HG02678 (cell line): ENCODE measurements around the gene NTSR1.

Source experiments
- ATAC-seq: cut with Tn5 transposase; IDR thresholded peaks from one replicate; pipeline ENCODE4 v1.9.1; 2021; ENCODE audit warnings: mild to moderate bottlenecking, moderate library complexity; ENCODE audit not compliant: unreplicated experiment

Gene NTSR1

GRCh38 chr20:62708591-62709536 is at the start of gene NTSR1:
NTSR1 (plus strand) TSS chr20:62708836; CDS start chr20:62709208, 372 bp downstream.
- ATAC-seq, result no peak

GRCh38 chr20:62659488-62660239 is 49.0 kb upstream of the NTSR1 start:
- ATAC-seq, result no peak

GRCh38 chr20:62660240-62660615 is 48.4 kb upstream of the NTSR1 start:
- no peak for ATAC-seq

GRCh38 chr20:62660768-62661167 is 47.9 kb upstream of the NTSR1 start:
- ATAC-seq, result no peak

- no peak for ATAC-seq
Observed at GRCh38 chr20:62661647-62662046, 47.0 kb upstream of the NTSR1 start.

GRCh38 chr20:62662422-62662821 is 46.2 kb upstream of the NTSR1 start:
- no peak for ATAC-seq

GRCh38 chr20:62663145-62664018 is 45.3 kb upstream of the NTSR1 start:
- ATAC-seq, result no peak

GRCh38 chr20:62664019-62664971 is 44.3 kb upstream of the NTSR1 start:
- ATAC-seq, result no peak

- ATAC-seq, result no peak
Observed at GRCh38 chr20:62665153-62665754, 43.4 kb upstream of the NTSR1 start.

GRCh38 chr20:62665826-62666735 is 42.6 kb upstream of the NTSR1 start:
- no peak for ATAC-seq

GRCh38 chr20:62666736-62667529 is 41.7 kb upstream of the NTSR1 start:
- ATAC-seq, result no peak

GRCh38 chr20:62667530-62668440 is 40.9 kb upstream of the NTSR1 start:
- ATAC-seq, result no peak

GRCh38 chr20:62668441-62669027 is 40.1 kb upstream of the NTSR1 start:
- ATAC-seq, result no peak

- ATAC-seq, result no peak
Observed at GRCh38 chr20:62669249-62669648, 39.4 kb upstream of the NTSR1 start.

- ATAC-seq, result no peak
Observed at GRCh38 chr20:62670156-62670555, 38.5 kb upstream of the NTSR1 start.

- ATAC-seq, result no peak
Observed at GRCh38 chr20:62670998-62671397, 37.6 kb upstream of the NTSR1 start.
